Stomach smooth muscle (tissue), 2 donors: Measurements from ENCODE around the gene NSMCE1.

Source experiments
- H3K27ac ChIP-seq: one replicate; pipeline ENCODE4 v1.7.0; 2013; ENCODE audit warnings: mild to moderate bottlenecking, low read length, inconsistent platforms
- H3K27me3 ChIP-seq, 2 donors: one replicate each; pipeline ENCODE4 v1.7.0; 2013; ENCODE audit warnings: low read length in 2 of 2; ENCODE audit not compliant: insufficient read depth in 2 of 2, control insufficient read depth in 1 of 2
- H3K36me3 ChIP-seq, 2 donors: one replicate each; pipeline ENCODE4 v1.7.0; 2013; ENCODE audit warnings: low read length in 2 of 2; ENCODE audit not compliant: control insufficient read depth in 2 of 2, insufficient read depth in 2 of 2
- H3K4me1 ChIP-seq: one replicate; pipeline ENCODE4 v1.7.0; 2013; ENCODE audit warnings: low read length; ENCODE audit not compliant: control insufficient read depth, insufficient read depth
- H3K4me3 ChIP-seq, 2 donors: one replicate each; pipeline ENCODE4 v1.7.0; 2013; ENCODE audit warnings: low read length in 2 of 2
- H3K9ac ChIP-seq, 2 donors: one replicate each; pipeline ENCODE4 v1.7.0; 2013; ENCODE audit warnings: low read length in 2 of 2, mild to moderate bottlenecking in 1 of 2
- H3K9me3 ChIP-seq, 2 donors: one replicate each; pipeline ENCODE4 v1.7.0; 2013; ENCODE audit warnings: low read length in 2 of 2; ENCODE audit not compliant: control insufficient read depth in 2 of 2
- donor health status: healthy.
- donor health status: Pancreatic carcinoma.

Gene NSMCE1

DNA sequence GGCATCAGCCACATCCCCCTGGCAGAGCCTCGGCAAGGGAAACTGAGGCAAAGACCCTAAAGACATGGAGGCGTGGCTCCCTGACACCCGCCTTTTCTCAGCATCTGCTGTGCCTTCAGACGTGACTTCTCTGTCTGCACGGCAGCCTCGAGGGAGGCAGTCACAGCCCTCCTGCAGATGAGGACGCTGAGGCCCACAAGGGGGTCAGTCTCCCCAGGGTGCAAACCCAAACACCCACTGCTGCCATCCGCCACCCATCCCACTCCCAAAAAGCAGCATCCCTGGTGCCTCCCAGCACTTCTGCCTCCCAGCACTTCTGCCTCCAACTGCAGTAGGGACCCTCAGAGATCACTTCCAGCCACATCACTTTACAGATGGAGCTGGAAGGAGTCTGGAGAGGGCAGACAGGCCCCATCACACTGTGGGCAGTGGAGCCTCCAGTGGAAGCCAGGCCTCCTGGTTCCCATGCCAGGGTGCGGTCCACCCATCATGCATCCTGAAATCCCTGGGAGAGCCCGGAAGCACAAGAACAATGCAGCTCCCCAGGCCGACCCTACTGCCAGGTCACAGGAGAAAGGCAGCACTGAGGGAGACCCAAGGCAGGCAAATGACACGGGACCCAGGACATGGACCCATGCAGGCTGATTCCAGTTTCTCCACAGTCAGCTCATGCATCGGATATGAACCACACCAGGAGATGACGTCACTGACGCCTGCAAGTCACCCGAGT, 41.4 kb downstream of the NSMCE1 start:
- H3K4me1 ChIP-seq, result peaks cover 19% of the 10 kb centered on the region
- no peaks in the 10 kb centered on the region for H3K9me3 ChIP-seq
- peaks cover 14 to 36% of the 10 kb centered on the region in 2 donors for H3K36me3 ChIP-seq
- no peak overlapping the region for H3K4me3 ChIP-seq
- H3K27ac ChIP-seq, result no peak overlapping the region
- H3K27me3 ChIP-seq, result no peaks in the 10 kb centered on the region
- no peak overlapping the region for H3K9ac ChIP-seq

DNA sequence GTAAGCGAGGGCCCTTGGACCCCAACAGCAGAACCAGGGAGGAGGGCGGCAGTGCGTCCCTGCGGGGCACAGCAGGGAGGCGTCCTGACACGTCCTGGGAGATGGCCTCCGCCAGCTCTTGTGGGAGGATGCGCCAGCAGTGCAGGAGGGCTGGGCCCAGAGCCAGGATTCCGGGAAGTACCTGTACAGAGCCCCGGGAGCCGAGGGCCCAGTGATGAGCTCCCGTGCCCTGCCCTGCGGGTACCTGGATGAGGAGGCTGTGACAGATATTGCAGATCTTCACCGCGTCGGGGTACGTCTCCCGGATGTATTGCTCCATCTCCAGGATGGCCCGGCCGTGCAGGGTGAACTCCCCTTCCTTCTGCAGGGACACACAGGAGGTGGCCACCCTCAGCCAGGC, 42.1 kb downstream of the NSMCE1 start:
- Histone ChIP-seq H3K27ac (no peak overlapping the region), H3K9ac (no peak overlapping the region), H3K36me3 (peaks cover 12 to 30% of the 10 kb centered on the region in 2 donors), H3K27me3 (no peaks in the 10 kb centered on the region), H3K4me1 (peaks cover 26% of the 10 kb centered on the region), H3K9me3 (no peaks in the 10 kb centered on the region), H3K4me3 (no peak overlapping the region)

DNA sequence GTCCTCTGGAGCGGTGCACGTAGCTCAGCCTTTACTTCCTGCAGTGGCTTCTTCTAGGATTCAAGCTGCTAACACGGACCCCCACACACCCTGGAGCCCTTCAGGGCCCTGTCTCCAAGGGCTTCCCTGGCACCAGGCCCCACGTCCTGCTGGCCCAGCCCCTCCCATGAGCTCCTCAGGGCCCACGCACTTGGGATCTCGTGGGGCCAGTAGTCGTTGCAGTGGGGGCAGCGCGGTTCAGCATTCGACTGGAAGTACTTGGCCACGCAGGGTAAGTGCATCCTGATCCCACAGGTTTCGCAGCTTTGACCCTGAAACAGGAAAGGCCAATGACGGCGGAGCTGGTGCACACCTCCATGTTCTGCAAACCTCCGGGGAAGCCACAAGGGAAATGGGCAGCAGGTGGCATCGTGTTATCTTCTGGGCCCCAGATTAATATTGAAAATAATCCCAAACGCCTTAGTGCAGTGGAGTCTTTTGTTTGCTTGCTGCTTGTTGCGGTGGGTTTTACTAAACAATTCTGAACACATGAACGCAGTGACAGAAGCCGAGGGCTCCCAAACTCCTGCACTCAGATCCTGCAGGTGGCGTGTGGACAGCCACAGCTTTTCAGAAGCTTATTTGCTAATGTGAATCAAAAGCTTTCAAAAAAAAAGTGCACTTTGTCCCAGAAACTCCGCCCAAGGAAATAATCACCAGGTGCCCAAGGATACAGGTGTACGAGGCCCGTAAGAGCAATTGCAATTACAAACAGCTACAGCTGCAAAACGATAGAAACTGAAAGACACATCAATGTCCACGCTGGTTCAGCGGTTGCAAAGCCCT, 42.8 kb downstream of the NSMCE1 start:
- no peak overlapping the region for H3K9ac ChIP-seq
- no peak overlapping the region for H3K4me3 ChIP-seq
- H3K9me3 ChIP-seq, result no peaks in the 10 kb centered on the region
- H3K36me3 ChIP-seq, result peaks cover 12 to 26% of the 10 kb centered on the region in 2 donors
- peaks cover 28% of the 10 kb centered on the region for H3K4me1 ChIP-seq
- no peak overlapping the region for H3K27ac ChIP-seq
- H3K27me3 ChIP-seq, result no peaks in the 10 kb centered on the region

DNA sequence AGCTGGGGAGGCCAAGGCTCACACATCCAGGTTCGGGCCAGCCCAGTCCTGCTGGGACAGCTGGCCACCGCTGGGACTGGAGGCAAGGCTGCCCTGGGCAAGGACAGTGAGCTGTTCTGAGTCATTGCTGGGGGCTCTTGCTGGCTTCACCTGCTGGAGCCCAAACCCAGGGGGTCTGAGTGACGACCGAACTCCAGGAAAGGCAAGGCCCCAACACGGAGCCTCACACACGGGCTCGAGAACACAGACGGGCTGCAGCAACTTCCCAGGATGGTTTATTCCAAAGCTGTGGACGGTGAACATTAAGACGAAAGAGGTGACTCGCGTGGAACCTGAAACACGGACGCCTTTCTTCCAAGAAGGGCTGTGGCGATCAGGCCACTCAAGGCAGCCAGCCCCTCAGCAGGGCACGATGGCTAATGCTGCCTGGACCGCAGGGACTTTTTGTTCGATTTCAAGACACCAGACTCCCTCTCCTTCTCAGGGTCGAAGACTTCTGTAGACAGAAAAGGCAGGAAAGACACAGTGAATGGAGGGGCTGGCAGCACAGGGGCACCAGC, 43.8 kb downstream of the NSMCE1 start:
- Histone ChIP-seq H3K27ac (no peak overlapping the region), H3K4me1 (peaks cover 28% of the 10 kb centered on the region), H3K4me3 (no peak overlapping the region), H3K9me3 (no peaks in the 10 kb centered on the region), H3K27me3 (no peaks in the 10 kb centered on the region), H3K9ac (no peak overlapping the region), H3K36me3 (peaks cover 12 to 22% of the 10 kb centered on the region in 2 donors)

GRCh38 chr16:27224271-27224737, 44.3 kb downstream of the NSMCE1 start:
- Histone ChIP-seq H3K27me3 (no peaks in the 10 kb centered on the region), H3K9me3 (no peaks in the 10 kb centered on the region), H3K4me1 (peaks cover 28% of the 10 kb centered on the region), H3K9ac (no peak overlapping the region), H3K27ac (no peak overlapping the region), H3K36me3 (peaks cover 12 to 22% of the 10 kb centered on the region in 2 donors), H3K4me3 (no peak overlapping the region)

- Histone ChIP-seq H3K27ac (peak overlapping the region; percentile 78), H3K4me1 (peaks cover 26% of the 10 kb centered on the region), H3K36me3 (peaks cover 12 to 22% of the 10 kb centered on the region in 2 donors)
Observed at GRCh38 chr16:27223701-27224100, 44.9 kb downstream of the NSMCE1 start.

DNA sequence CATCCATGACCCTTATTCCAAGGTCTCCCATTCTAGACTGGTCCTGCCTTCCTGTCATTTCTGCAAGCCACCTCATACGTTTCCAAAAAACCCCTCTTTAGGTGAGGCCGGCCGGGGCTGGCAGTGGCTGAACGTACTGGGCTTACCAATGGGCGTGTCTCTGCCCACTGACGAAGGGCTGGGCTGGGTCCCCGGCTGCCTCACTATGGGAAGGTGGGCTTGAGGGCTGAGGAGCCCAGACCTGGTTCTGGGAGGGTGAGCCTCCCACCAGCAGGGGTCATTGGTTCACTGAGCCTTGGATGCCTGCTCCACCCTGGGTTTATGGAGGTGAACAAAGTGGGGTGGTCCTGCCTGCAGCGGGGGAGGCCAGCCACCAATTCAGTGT, 45.4 kb downstream of the NSMCE1 start:
- peaks cover 26% of the 10 kb centered on the region for H3K4me1 ChIP-seq
- peak overlapping the region; percentile 78 for H3K27ac ChIP-seq
- H3K4me3 ChIP-seq, result peak overlapping the region in 1 of 2 donors; percentile 52
- H3K9me3 ChIP-seq, result no peaks in the 10 kb centered on the region
- H3K36me3 ChIP-seq, result peaks cover 12 to 22% of the 10 kb centered on the region in 2 donors
- H3K9ac ChIP-seq, result no peak overlapping the region
- H3K27me3 ChIP-seq, result no peaks in the 10 kb centered on the region

More at GRCh38 chr16:27223701-27224100, 44.9 kb downstream of the NSMCE1 start:
- Histone ChIP-seq H3K9me3 (no peaks in the 10 kb centered on the region), H3K27me3 (no peaks in the 10 kb centered on the region), H3K9ac (no peak overlapping the region), H3K4me3 (no peak overlapping the region)

- H3K4me3 ChIP-seq, result peak overlapping the region; percentile 16 to 52
- peak overlapping the region in 1 of 2 donors; percentile 5 for H3K9ac ChIP-seq
- no peaks in the 10 kb centered on the region for H3K27me3 ChIP-seq
- H3K4me1 ChIP-seq, result peaks cover 26% of the 10 kb centered on the region
- H3K27ac ChIP-seq, result peak overlapping the region; percentile 78
- H3K36me3 ChIP-seq, result peaks cover 12 to 22% of the 10 kb centered on the region in 2 donors
- H3K9me3 ChIP-seq, result no peaks in the 10 kb centered on the region
Observed at GRCh38 chr16:27222249-27223225, 46.0 kb downstream of the NSMCE1 start.

- Histone ChIP-seq H3K36me3 (peaks cover 12 to 17% of the 10 kb centered on the region in 2 donors), H3K9me3 (no peaks in the 10 kb centered on the region), H3K4me3 (no peak overlapping the region), H3K27me3 (no peaks in the 10 kb centered on the region), H3K9ac (no peak overlapping the region), H3K27ac (peak overlapping the region; percentile 78), H3K4me1 (peaks cover 24% of the 10 kb centered on the region)
Observed at GRCh38 chr16:27221576-27222248, 46.9 kb downstream of the NSMCE1 start.
